Activated CD4-positive, alpha-beta T cell treated with anti-CD3 and anti-CD28 coated beads, Interleukin-2, amount 50 U/mL, for 48 hours (primary cell): Measurements from ENCODE around the gene NR2F1.
"Not testable (repeated sequence)": the region's sequence is repeated elsewhere in the genome, so short reads cannot be mapped to it uniquely, and the experiment has no call there.

Source experiments
- DNase-seq, 2 experiments: peaks; one replicate each; pipeline ENCODE4 v3.0.0-alpha.2; 2020

NR2F1 gene

GRCh38 chr5:93582677-93583438, at the start of gene NR2F1:
Gene NR2F1 (plus strand): TSS chr5:93583222. CDS start chr5:93585024, 1,802 bp downstream.
- DNase-seq, result no peak

DNA sequence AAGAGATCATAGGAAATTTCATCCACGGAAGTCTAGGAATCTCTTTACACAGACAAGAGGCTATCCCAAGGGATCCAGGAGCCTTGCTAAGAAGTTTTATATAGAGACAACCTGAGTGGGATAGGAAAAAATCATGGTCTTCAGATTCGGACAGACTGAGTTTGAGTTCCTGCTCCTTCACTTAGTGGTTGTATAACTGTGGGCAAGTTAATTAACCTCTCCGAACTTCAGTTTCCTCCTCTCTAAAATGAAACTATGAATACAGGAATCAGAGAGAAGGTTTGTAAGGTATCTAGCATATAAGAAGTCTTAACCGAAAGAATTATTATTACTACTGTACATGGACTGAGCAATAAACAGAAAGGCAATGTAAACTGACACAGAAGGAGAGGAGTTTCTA, 37.1 kb upstream of the NR2F1 start:
- DNase-seq, result no peak

DNA sequence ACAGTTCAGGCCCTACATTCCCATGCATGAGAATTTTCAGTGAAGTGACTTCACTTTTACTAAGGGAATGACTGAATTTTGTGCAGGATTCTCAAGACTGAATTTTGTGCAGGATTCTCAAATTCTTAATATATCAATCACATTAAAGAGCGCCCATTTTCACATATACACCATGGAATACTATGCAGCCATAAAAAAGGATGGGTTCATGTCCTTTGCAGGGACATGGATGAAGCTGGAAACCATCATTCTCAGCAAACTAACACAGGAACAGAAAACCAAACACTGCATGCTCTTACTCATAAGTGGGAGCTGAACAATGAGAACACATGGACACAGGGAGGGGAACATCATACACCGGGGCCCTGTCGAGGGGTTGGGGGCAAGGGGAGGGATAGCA, 33.4 kb upstream of the NR2F1 start:
- not testable (repeated sequence) for DNase-seq

DNA sequence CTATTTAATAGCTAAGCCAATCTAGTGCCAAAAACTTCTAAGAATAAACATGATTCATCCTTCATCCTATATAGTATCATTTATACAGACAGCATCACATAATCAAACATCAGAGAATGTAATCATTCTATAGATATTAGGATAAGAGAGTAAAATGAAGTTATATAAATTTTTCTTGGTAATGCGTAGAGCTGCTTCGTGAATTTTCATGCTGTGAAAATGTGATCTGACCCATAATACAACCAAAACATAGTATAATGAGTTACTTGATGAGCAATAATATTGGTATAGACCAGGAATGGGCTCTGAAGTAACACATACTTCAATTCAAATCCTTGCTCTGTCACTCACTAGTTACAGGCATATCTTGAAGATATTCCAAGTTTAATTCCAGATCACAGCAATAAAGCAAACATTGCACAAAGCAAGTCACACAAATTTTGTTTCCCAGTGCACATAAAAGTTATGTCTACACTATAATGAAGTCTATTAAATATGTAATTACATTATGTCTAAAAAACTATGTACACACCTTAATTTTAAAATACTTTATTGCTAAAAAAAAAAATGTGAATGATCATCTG, 25.9 kb upstream of the NR2F1 start:
- no peak for DNase-seq

GRCh38 chr5:93566091-93566490, 16.9 kb upstream of the NR2F1 start:
- DNase-seq, result no peak

GRCh38 chr5:93567424-93567823, 15.6 kb upstream of the NR2F1 start:
- no peak for DNase-seq

DNA sequence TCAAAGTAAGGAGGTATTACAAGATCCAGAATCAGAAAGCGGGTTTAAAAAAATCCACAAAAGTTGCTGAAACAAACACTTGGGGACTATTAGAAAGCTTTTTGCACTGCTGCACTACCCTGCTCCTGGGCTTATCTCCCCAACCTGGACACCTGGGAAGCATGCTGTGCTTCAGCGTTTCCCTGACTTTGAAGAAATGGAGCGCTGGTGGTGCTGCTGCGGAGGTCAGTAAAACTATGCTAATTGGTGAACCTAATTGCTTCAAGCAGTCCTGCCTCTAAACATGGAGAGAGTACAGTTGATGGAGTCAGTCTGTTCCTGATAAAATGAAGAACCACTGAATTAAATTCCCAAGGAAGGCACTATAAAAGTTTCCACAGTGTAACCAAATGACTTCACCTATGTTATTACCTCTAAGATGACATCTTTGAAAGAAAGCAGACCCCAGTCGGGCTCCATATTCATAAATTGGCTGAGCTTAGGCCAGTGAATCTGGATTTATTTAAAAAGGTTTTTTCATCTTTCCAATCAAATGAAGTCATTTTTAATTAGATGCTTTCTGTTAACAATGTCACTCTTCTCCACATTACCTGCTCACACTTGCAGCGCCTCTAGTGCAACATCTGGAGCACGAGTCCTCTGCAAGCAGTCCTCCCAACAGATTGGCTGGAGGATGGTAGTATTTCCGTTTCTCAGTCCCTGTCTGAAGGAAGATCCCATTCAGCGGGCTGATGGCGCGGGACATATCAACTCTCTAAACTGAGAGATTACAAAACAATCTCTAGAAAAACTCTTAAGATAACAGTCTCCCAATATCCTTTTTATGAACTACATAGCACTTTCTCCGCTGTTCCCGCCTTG, 13.5 kb upstream of the NR2F1 start:
- DNase-seq, result no peak

DNA sequence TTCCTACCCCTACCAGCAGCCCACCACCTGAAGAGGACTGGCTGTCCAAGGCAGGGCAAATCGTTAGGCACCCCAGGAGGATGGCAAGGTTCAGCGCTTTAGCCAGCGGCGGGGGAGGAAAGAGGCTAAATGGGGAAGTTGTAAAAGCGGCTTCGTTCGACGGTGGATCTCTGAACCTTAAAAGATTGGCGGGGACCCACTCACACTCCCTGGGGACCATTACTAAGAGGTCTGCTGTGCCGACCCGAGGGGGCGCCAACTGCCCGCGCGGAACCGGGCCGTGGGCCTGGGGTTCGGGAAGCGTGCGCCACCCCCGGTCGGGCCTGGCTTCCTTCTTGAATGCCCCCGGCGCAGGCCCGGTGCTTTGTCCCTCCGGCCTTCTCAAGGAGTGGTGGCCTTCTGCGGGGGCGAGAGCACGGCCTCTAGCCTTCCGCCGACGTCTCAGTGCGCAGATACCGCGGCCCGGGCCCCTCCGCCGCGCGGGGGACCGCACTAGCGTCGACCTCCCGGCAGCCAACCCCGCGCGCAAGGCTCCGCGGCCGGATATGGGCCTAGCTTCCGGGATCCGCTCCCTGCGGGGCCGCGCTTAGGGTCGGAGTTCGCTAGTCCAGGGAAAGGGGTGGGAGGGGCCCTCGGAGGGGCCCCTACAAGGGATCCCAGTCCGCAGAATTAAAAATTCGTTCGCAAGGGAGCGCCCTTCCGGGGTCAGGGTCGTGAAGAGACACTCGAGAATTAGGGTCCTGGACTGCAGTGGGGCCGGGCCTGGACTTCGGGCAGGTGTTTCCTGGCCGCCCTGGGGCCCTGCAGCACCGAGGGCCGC, 12.5 kb upstream of the NR2F1 start:
- DNase-seq, result no peak

DNA sequence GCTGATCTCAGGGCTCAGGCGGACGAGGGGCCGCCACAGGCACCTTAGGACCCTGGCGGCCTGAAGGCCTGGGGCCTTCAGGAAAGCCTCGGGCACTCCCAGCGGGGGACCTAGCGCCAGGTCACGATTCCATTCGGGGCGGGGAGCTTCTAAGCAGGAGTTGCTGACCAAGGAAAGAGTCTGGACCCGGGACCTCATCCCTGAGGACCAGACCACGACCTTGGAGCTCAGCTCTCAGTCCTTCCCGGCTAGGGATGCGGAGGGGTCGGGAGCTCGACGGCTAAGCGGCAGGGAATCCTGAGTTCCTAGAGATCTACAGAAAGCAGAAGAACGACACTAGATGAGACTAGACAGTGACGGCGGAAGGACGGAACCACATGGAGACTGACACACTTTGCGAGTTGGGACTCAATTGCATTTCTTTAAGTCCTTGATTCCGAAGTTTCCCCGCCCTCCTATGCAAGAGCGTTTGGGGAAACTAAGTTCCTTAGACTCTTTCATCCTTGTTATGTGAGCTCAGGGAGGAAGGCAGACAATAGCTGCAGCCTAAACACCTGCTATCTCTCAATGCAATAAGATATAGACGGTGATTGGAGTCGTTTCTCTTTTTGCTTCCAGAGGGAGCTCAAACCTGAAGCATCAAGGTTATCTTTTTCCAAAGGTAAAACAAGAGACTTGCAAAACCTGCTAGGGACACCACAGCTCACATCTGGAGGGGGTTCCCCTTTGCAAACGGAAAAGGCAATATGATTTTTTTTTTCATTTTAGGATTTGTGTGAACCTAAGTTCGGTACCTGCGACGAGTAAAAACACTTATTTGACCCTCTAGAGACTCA, 11.7 kb upstream of the NR2F1 start:
- DNase-seq, result no peak

GRCh38 chr5:93572101-93572607, 10.9 kb upstream of the NR2F1 start:
- no peak for DNase-seq

DNA sequence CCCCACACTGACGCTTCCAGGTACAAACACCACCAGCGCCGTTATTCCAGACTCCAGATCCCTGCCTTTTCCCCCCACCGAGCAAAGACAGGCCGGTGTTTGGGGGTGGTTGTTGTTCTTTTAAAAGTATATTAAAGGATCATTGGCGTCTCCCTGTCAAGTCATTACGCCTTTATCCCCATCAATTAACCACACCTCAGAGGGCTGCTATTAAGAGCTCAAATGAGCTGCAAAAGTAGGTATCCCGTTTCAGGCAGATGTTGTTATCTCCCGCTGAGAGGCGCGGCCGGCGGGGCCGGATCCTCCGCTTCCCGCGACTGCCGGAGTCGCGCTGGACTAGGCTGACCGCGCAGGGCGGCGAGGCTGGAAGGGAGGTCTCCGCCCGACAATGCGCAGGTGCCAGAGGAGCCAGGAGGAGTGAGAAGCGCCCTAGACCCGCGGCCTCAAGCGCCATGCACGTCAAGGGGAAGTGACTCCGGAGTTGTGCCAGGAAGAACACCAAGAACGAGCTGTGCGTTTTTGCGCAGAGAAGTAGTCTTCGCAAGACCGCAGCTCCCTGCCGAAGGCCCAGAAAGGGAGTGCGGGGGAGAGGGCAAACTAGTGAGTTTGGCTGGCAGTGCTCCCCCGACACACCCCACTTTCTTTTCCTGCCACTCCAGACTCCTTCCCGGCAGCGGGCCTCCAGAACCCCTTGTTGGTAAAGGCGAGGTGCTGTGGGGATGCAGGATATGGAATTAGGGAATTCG, 10.2 kb upstream of the NR2F1 start:
- DNase-seq, result no peak

DNA sequence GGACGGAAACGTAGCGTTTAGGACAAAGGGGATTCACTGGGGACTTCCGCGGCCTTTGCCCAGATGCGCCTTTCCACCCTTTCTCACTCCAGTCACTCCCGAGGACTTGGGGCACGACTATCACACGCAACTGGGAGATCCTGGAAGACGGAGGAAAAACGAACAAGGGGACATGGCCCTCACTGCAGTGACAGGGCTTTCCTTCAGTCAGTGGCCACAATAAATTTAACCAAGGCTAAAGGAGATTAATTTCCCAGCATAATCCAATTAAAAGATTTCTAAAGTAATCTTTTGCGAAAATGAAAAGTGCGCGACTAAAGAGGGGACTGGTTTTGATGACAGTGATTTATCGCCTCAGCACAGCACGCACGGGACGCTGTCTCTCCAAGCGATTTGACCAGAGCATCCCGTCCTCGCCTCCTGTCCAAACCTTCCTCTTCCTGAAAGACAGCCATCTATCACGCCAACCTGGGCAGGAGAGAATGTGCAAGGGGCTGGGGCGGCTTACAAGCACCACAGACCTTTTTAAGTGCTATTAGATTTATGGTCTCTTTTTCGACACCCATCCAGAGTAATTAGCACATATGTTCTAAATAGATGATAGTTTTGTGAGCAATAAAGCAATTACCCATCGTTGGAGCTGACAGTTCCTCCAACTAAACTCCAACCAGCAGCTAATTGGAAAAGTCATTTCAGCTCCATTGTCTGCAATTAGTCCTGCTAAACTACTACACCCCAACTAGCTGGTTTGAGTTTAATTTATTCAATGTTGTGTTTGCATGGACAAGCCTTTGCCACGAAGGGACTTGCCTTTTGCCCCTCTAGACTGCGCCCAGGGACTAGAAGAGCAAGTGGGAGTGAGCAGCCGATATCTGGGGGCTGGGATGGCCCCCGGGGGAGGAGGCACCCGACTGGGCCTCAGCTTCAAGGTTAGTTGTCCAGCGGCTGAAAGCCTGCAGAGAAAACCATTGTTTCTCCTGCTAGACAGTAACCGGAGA, 9.4 kb upstream of the NR2F1 start:
- DNase-seq, result no peak

GRCh38 chr5:93574491-93575305, 8.3 kb upstream of the NR2F1 start:
- no peak for DNase-seq

- no peak for DNase-seq
Measured at GRCh38 chr5:93575461-93576414, 7.3 kb upstream of the NR2F1 start.

DNA sequence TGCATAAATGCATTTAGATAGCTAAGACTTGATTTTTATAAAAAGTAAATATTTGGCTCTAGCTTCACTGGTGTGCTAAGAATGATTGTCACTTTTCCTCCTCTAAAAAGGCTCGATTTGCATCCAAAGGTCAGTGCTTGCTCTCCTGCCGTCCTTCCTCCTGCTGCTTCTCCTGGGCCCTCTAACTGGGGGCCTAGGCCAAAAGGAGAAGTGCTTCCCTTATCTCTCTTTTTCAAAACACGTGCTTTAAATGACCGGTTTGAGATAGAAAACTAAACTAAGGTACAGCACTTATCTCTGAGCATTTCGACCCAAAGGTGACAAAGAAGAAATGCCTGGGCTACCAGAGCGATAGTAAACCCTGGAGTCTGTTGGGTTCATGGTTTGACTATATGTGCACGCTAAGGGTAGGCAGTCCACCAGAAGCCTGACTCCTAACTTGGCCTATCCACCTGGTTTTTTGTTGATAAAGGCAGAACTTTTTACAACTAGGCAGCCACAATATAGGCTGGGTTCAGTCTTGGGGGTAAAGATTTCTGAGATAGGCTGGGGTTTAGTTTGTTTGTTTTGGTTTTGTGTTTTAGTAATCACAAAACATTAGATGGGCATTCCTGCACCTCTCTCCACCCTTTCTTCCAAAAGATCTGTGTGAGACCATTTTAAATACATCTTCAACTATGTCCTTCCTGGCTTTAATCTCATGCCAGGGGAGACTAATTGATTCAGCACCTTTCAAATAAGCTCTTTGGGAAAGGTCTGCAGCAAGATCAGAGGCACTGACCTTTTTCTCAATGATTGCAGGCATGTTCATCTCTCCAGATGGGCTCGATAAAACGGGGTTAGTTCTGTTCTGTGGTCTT, 5.8 kb upstream of the NR2F1 start:
- DNase-seq, result no peak
